DND-41 (cell line): Measurements from ENCODE around the gene NRIP1.

ENCODE experiments used
- EZH2 ChIP-seq: IDR thresholded peaks from 3 replicates; pipeline ENCODE4 v1.6.1; 2012; ENCODE audit warnings: borderline replicate concordance, low read depth, mild to moderate bottlenecking, moderate library complexity, low read length, inconsistent platforms; ENCODE audit not compliant: severe bottlenecking
- TF ChIP-seq, protein P1 (sequence below): IDR thresholded peaks from 2 replicates; pipeline ENCODE4 v1.5.1; 2012; ENCODE audit warnings: borderline replicate concordance, low read length, moderate library complexity, mild to moderate bottlenecking; ENCODE audit not compliant: poor library complexity, severe bottlenecking; ENCODE audit errors: extremely low read depth

DNA sequence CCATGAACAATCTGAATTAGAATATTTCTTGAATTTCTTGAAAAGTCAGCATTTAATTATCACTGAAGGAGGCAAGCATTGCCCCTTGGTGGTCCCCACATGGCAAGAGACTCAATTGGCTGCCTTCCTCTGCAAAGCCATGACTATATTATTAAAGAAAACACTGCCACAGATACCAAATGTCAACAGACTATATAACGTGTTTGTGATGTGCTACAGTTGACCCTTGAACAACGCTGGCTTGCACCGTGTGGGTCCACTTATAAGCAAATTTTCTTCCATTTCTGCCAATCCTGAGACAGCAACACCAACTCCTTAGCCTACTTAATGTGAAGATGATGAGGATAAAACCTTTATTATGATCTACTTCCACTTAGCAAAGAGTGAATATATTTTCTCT lies 66.5 kb downstream of the NRIP1 start:
- TF ChIP-seq EZH2: no peak
- TF ChIP-seq, protein P1, sequence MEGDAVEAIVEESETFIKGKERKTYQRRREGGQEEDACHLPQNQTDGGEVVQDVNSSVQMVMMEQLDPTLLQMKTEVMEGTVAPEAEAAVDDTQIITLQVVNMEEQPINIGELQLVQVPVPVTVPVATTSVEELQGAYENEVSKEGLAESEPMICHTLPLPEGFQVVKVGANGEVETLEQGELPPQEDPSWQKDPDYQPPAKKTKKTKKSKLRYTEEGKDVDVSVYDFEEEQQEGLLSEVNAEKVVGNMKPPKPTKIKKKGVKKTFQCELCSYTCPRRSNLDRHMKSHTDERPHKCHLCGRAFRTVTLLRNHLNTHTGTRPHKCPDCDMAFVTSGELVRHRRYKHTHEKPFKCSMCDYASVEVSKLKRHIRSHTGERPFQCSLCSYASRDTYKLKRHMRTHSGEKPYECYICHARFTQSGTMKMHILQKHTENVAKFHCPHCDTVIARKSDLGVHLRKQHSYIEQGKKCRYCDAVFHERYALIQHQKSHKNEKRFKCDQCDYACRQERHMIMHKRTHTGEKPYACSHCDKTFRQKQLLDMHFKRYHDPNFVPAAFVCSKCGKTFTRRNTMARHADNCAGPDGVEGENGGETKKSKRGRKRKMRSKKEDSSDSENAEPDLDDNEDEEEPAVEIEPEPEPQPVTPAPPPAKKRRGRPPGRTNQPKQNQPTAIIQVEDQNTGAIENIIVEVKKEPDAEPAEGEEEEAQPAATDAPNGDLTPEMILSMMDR: no peak
